Fibroblast of lung (primary cell): ENCODE data around the gene JUNB.

ENCODE experiments used
- CTCF ChIP-seq, 2 donors: IDR thresholded peaks in 1 of 2; conservative IDR thresholded peaks in 1 of 2; 1 replicate in 1 of 2; 2 replicates in 1 of 2; pipeline ENCODE4 v1.5.1; 2011 to 2012; ENCODE audit warnings: low read length in 2 of 2, control low read depth in 1 of 2, inconsistent platforms in 1 of 2, low read depth in 1 of 2, mild to moderate bottlenecking in 1 of 2
- EZH2 ChIP-seq: IDR thresholded peaks from 2 replicates; pipeline ENCODE4 v1.5.1; 2012; ENCODE audit warnings: low read length, control low read depth, mild to moderate bottlenecking; ENCODE audit errors: missing control alignments

GRCh38 chr19:12821761-12822160 lies 30.5 kb downstream of the JUNB start:
- no peak for TF ChIP-seq CTCF (conservative IDR thresholded peaks at IDR 0.05 in 1 of 2, IDR thresholded peaks at IDR 0.05 in 1 of 2; ENCODE audit: low read depth in 1 of 2, low read length in 2 of 2)
- no peak for TF ChIP-seq EZH2
